PC-3 (cell line): ENCODE measurements around the gene TNFRSF9. TPM values are rescaled to one million over a fixed set of nuclear protein-coding genes. Genes with fewer than 3 reads are reported as not detected.
A peak's percentile ranks its signal among the peaks of the same experiment; 100 is the strongest.

Source experiments
- ATAC-seq: fragments of 200-7000 bp; cut with Tn5 transposase; 2 replicates; pipeline ENCODE4 v1.9.1; 2020; ENCODE audit warnings: mild to moderate bottlenecking, moderate library complexity
- BruUV-seq: library from RNA; stranded (reverse); fragments of 400-500 nt; replicated peaks from 2 replicates; lab custom pipeline; 2021; lab: Mats Ljungman, UMichigan
- CTCF ChIA-PET: fragments of 300-600 bp; sonication (Branson Sonifier 250); formaldehyde crosslinking; loops from one replicate; lab custom pipeline; 2022; ENCODE audit warnings: antibody characterized with exemption; lab: Charles Lee
- POLR2A ChIA-PET: fragments of 300-600 bp; sonication (Branson Sonifier 250); formaldehyde crosslinking; loops from one replicate; lab custom pipeline; 2022; ENCODE audit warnings: antibody characterized with exemption; ENCODE audit not compliant: unreplicated experiment; lab: Charles Lee
- DNase-seq: peaks from one replicate; pipeline ENCODE4 v3.0.0-alpha.2; 2015
- H2AFZ ChIP-seq: fragments of 300-600 bp; sonication (generic); 2 replicates; pipeline ENCODE4 v1.6.0; 2016; ENCODE audit warnings: antibody characterized with exemption, low read length
- H3F3A ChIP-seq: fragments of 300-600 bp; sonication (generic); one replicate; pipeline ENCODE4 v1.6.0; 2017; ENCODE audit warnings: antibody characterized with exemption, low read length, control low read depth, mild to moderate bottlenecking; ENCODE audit not compliant: unreplicated experiment
- H3K27ac ChIP-seq: fragments of 300-600 bp; sonication (generic); 2 replicates; pipeline ENCODE4 v1.5.1; 2016; ENCODE audit warnings: mild to moderate bottlenecking, low read length
- H3K27me3 ChIP-seq: fragments of 300-600 bp; sonication (generic); 2 replicates; pipeline ENCODE4 v1.6.1; 2016; ENCODE audit warnings: low read length, mixed read lengths
- H3K36me3 ChIP-seq: fragments of 300-600 bp; sonication (generic); 2 replicates; pipeline ENCODE4 v1.6.1; 2016; ENCODE audit warnings: low read depth, mixed run types, low read length, mixed read lengths
- H3K4me1 ChIP-seq: fragments of 300-600 bp; sonication (generic); 2 replicates; pipeline ENCODE4 v1.5.1; 2016; ENCODE audit warnings: low read length; ENCODE audit not compliant: insufficient read depth
- H3K4me2 ChIP-seq: fragments of 300-600 bp; sonication (generic); 2 replicates; pipeline ENCODE4 v1.6.0; 2016; ENCODE audit warnings: low read length
- H3K4me3 ChIP-seq: fragments of 300-600 bp; sonication (generic); 2 replicates; pipeline ENCODE4 v1.5.1; 2016; ENCODE audit warnings: mild to moderate bottlenecking, low read length, mixed read lengths
- H3K79me2 ChIP-seq: fragments of 300-600 bp; sonication (generic); 2 replicates; pipeline ENCODE4 v1.6.1; 2017; ENCODE audit warnings: low read length, mixed read lengths
- H3K9ac ChIP-seq: fragments of 300-600 bp; sonication (generic); 2 replicates; pipeline ENCODE4 v1.6.0; 2016; ENCODE audit warnings: mild to moderate bottlenecking, low read length
- H3K9me2 ChIP-seq: fragments of 300-600 bp; sonication (generic); replicated peaks from 2 replicates; pipeline ENCODE4 v1.6.1; 2016; ENCODE audit warnings: mixed run types, low read length, mixed read lengths
- H3K9me3 ChIP-seq: fragments of 300-600 bp; sonication (generic); 2 replicates; pipeline ENCODE4 v1.6.1; 2016; ENCODE audit warnings: low read length, mixed read lengths
- H4K20me1 ChIP-seq: fragments of 300-600 bp; sonication (generic); 2 replicates; pipeline ENCODE4 v1.6.1; 2016; ENCODE audit warnings: low read length, mixed read lengths
- EZH2 ChIP-seq: fragments of 300-600 bp; sonication (generic); IDR thresholded peaks from one replicate; pipeline ENCODE4 v1.6.1; 2017; ENCODE audit warnings: antibody characterized with exemption, mild to moderate bottlenecking, low read length; ENCODE audit not compliant: unreplicated experiment
- EZH2phosphoT487 ChIP-seq: fragments of 300-600 bp; sonication (generic); IDR thresholded peaks from 2 replicates; pipeline ENCODE4 v1.6.1; 2018; ENCODE audit warnings: mild to moderate bottlenecking, antibody characterized with exemption, low read length, borderline replicate concordance
- intact Hi-C: fragments of 100-400 bp; cut with micrococcal nuclease; formaldehyde crosslinking; loops from 2 replicates; pipeline ENCODE4 v1.9.0; 2023
- total RNA-seq: library from RNA; depleted of rRNA; stranded (reverse); fragments of >200 nt; gene quantifications from 2 replicates; pipeline ENCODE4 v1.2.3, GENCODE V29; 2014
- TF ChIP-seq, protein P1 (sequence below): fragments of 300-600 bp; sonication (generic); conservative IDR thresholded peaks from 2 replicates; pipeline ENCODE4 v1.5.1; 2017; ENCODE audit warnings: antibody characterized with exemption, low read depth, mild to moderate bottlenecking, low read length

TNFRSF9 gene
- total RNA-seq, 1 experiment from 2014 or later, result 0.04 TPM

DNA sequence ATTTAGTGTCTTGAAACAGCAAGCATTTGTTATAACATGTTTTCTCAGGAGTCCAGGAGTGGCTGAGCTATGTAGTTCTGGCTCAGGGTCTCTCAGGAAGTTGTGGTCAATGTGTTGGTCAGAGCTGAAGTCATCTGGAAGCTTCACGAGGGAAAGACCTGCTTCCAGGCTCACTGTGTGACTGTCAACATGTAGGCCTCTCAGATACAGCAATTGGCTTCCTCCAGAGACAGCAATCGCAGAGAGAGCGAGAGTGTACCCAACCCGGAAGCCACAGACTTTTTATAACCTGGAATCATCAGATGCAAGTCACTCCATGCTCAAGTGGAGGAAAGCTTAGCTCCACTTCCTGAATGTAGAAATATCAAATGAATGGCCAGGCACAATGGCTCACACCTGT is 40.9 kb downstream of the TNFRSF9 start:
- Histone ChIP-seq H3K9me3 (no peaks in the 10 kb centered on the region), H3K4me3 (no peak overlapping the region), H3K27ac (peak overlapping the region; percentile 98), H3K9ac (peak overlapping the region; percentile 47), H3K36me3 (no peaks in the 10 kb centered on the region), H3K4me1 (peaks cover 38% of the 10 kb centered on the region), H3K9me2 (no peaks in the 10 kb centered on the region), H3F3A (peaks cover 3% of the 10 kb centered on the region), H3K79me2 (no peaks in the 10 kb centered on the region), H4K20me1 (no peaks in the 10 kb centered on the region), H3K27me3 (no peaks in the 10 kb centered on the region), H3K4me2 (no peak overlapping the region), H2AFZ (peak overlapping the region; percentile 24)
- BruUV-seq, result no TSS peak
- ChIA-PET POLR2A (no interaction called here), CTCF (interaction anchor here (0.9 kb wide), 1 partner anchor 92 kb away, joined by 3 read pairs; no protein-coding TSS in a partner anchor)
- peak; percentile 55 for DNase-seq
- intact Hi-C loops, result loop anchor here (5.0 kb wide), 1 partner anchor 232 kb away; no protein-coding TSS in a partner anchor
- TF ChIP-seq, protein P1, sequence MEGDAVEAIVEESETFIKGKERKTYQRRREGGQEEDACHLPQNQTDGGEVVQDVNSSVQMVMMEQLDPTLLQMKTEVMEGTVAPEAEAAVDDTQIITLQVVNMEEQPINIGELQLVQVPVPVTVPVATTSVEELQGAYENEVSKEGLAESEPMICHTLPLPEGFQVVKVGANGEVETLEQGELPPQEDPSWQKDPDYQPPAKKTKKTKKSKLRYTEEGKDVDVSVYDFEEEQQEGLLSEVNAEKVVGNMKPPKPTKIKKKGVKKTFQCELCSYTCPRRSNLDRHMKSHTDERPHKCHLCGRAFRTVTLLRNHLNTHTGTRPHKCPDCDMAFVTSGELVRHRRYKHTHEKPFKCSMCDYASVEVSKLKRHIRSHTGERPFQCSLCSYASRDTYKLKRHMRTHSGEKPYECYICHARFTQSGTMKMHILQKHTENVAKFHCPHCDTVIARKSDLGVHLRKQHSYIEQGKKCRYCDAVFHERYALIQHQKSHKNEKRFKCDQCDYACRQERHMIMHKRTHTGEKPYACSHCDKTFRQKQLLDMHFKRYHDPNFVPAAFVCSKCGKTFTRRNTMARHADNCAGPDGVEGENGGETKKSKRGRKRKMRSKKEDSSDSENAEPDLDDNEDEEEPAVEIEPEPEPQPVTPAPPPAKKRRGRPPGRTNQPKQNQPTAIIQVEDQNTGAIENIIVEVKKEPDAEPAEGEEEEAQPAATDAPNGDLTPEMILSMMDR, result no peak
- no peak for TF ChIP-seq EZH2phosphoT487
- no peak for TF ChIP-seq EZH2
- ATAC-seq, result peak; percentile 37

DNA sequence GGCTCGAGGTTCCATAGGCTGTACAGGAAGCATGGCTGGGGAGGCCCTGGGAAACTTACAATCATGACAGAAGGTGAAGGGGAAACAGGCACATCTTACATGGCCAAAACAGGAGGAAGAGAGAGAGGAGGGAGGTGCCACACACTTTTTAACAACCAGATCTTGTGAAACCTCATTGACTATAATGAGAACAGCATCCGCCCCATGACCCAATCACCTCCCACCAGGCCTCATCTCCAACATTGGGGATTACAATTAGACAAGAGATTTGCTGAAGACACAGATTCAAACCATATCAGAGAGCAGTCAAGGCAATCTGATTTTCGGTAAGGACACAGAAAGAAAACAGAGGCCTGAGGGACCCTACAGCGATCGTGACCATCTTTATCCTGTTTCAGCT is 41.7 kb downstream of the TNFRSF9 start:
- ChIA-PET CTCF (no interaction called here), POLR2A (no interaction called here)
- no peaks in the 10 kb centered on the region for H3K9me2 ChIP-seq
- H3K4me2 ChIP-seq, result no peak overlapping the region
- H4K20me1 ChIP-seq, result no peaks in the 10 kb centered on the region
- DNase-seq (no peak), ATAC-seq (no peak)
- no peak overlapping the region for H3K4me3 ChIP-seq
- H2AFZ ChIP-seq, result no peak overlapping the region
- H3K9me3 ChIP-seq, result no peaks in the 10 kb centered on the region
- H3K9ac ChIP-seq, result no peak overlapping the region
- intact Hi-C loops, result no loop called here
- no TSS peak for BruUV-seq
- H3K36me3 ChIP-seq, result no peaks in the 10 kb centered on the region
- no peaks in the 10 kb centered on the region for H3K27me3 ChIP-seq
- TF ChIP-seq EZH2 (no peak), EZH2phosphoT487 (no peak)
- TF ChIP-seq, protein P1, result no peak
- H3F3A ChIP-seq, result peaks cover 3% of the 10 kb centered on the region
- H3K79me2 ChIP-seq, result no peaks in the 10 kb centered on the region
- peak overlapping the region; percentile 98 for H3K27ac ChIP-seq
- peaks cover 46% of the 10 kb centered on the region for H3K4me1 ChIP-seq

DNA sequence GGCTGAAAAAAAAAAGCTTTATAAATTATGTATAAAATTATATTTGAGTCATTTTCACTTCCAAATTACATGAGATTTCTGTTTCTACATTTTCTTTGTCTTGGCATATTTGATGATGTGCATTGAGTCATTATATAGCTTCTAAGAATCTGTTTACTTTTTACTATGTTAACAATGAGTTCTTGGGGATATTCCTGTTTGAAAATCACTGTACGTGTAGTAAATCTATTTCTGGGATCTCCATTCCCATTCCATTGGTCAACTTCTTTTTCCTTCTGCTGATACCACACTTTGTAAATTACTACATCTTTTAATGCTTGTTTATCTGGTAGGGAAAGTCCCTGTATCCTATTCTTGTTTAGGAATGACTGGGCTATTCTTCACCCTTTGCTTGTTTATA is 43.6 kb downstream of the TNFRSF9 start:
- CTCF ChIA-PET, result no interaction called here
- BruUV-seq, result no TSS peak
- TF ChIP-seq EZH2phosphoT487 (no peak), EZH2 (no peak)
- TF ChIP-seq, protein P1, result no peak

More for the DNA sequence above, 43.6 kb downstream of the TNFRSF9 start:
- H3K9me2 ChIP-seq, result no peaks in the 10 kb centered on the region
- H3K27ac ChIP-seq, result peak overlapping the region; percentile 98
- H3K27me3 ChIP-seq, result no peaks in the 10 kb centered on the region
- H3K4me3 ChIP-seq, result no peak overlapping the region
- intact Hi-C loops, result loop anchor here (1.0 kb wide), 1 partner anchor 28 kb away; no protein-coding TSS in a partner anchor
- peaks cover 55% of the 10 kb centered on the region for H3K4me1 ChIP-seq
- peaks cover 3% of the 10 kb centered on the region for H3F3A ChIP-seq
- no peaks in the 10 kb centered on the region for H4K20me1 ChIP-seq
- no peak overlapping the region for H2AFZ ChIP-seq
- no peaks in the 10 kb centered on the region for H3K9me3 ChIP-seq
- ATAC-seq, result peak; percentile 39
- H3K79me2 ChIP-seq, result no peaks in the 10 kb centered on the region
- POLR2A ChIA-PET, result no interaction called here
- peak; percentile 82 for DNase-seq
- no peaks in the 10 kb centered on the region for H3K36me3 ChIP-seq
- H3K4me2 ChIP-seq, result 0 out of 2 replicates have a peak overlapping the region, but pooled peaks have one; percentile 10
- peak overlapping the region; percentile 66 for H3K9ac ChIP-seq
